HG03280 (cell line): ENCODE data around the gene BLTP3B.
"Not testable (repeated sequence)": the region's sequence is repeated elsewhere in the genome, so short reads cannot be mapped to it uniquely, and the experiment has no call there.

Experiments
- ATAC-seq: cut with Tn5 transposase; IDR thresholded peaks from one replicate; pipeline ENCODE4 v1.9.1; 2021; ENCODE audit warnings: mild to moderate bottlenecking, moderate library complexity; ENCODE audit not compliant: unreplicated experiment

BLTP3B gene

GRCh38 chr12:100142851-100143559 lies at the start of gene BLTP3B:
TSS of gene BLTP3B (minus strand) at chr12:100142874. CDS start at chr12:100142635, 239 bp downstream.
- peak; percentile 86 for ATAC-seq

- ATAC-seq = no peak
These were observed 47.1 kb upstream of the BLTP3B start for GRCh38 chr12:100189636-100190394.

- ATAC-seq = not testable (repeated sequence)
These were observed 46.4 kb upstream of the BLTP3B start for GRCh38 chr12:100188888-100189635.

- no peak for ATAC-seq
These were observed 45.3 kb upstream of the BLTP3B start for GRCh38 chr12:100187857-100188519.

- no peak for ATAC-seq
These were observed 44.4 kb upstream of the BLTP3B start for GRCh38 chr12:100187068-100187467.

- ATAC-seq = no peak
These were observed 43.4 kb upstream of the BLTP3B start for GRCh38 chr12:100186071-100186470.

GRCh38 chr12:100185361-100185894 lies 42.8 kb upstream of the BLTP3B start:
- ATAC-seq = peak; percentile 89

- no peak for ATAC-seq
These were observed 42.0 kb upstream of the BLTP3B start for GRCh38 chr12:100184549-100185145.

GRCh38 chr12:100179252-100179651 lies 36.6 kb upstream of the BLTP3B start:
- no peak for ATAC-seq

- ATAC-seq = not testable (repeated sequence)
These were observed 33.8 kb upstream of the BLTP3B start for GRCh38 chr12:100176493-100176892.

GRCh38 chr12:100174495-100174894 lies 31.8 kb upstream of the BLTP3B start:
- ATAC-seq = no peak

GRCh38 chr12:100173111-100173510 lies 30.4 kb upstream of the BLTP3B start:
- no peak for ATAC-seq

GRCh38 chr12:100171248-100171647 lies 28.6 kb upstream of the BLTP3B start:
- no peak for ATAC-seq

- ATAC-seq = no peak
These were observed 27.7 kb upstream of the BLTP3B start for GRCh38 chr12:100170313-100170858.

- no peak for ATAC-seq
These were observed 26.7 kb upstream of the BLTP3B start for GRCh38 chr12:100169345-100169744.

GRCh38 chr12:100168562-100168961 lies 25.9 kb upstream of the BLTP3B start:
- ATAC-seq = no peak

- no peak for ATAC-seq
These were observed 23.6 kb upstream of the BLTP3B start for GRCh38 chr12:100166232-100166631.

- no peak for ATAC-seq
These were observed 22.7 kb upstream of the BLTP3B start for GRCh38 chr12:100165356-100165755.

GRCh38 chr12:100164153-100164704 lies 21.6 kb upstream of the BLTP3B start:
- no peak for ATAC-seq
